Right lobe of liver (tissue), 6 donors: ENCODE results near the gene SLITRK2. TPM values are rescaled to one million over a fixed set of nuclear protein-coding genes. Genes with fewer than 3 reads are reported as not detected.

Experiments
- ATAC-seq, 4 donors: fragments of 200-7000 bp; cut with Tn5 transposase; one replicate each; pipeline ENCODE4 v1.9.1; 2020; ENCODE audit warnings: mild to moderate bottlenecking in 4 of 4, moderate library complexity in 4 of 4
- DNase-seq, 3 donors: peaks; one replicate each; pipeline ENCODE4 v3.0.0-alpha.2; 2020
- H3K27ac ChIP-seq, 3 donors: fragments of 200-600 bp; one replicate each; pipeline ENCODE4 v1.8.0; 2022
- H3K27me3 ChIP-seq, 2 donors: fragments of 200-600 bp; one replicate each; pipeline ENCODE4 v1.8.0; 2022
- H3K36me3 ChIP-seq, 4 donors: fragments of 200-600 bp; sonication (generic) in 1 of 4; one replicate each; pipeline versions ENCODE4 v1.5.1 to v1.8.0; 2017 to 2022; ENCODE audit warnings: control low read depth in 1 of 4
- H3K4me1 ChIP-seq, 4 donors: fragments of 200-600 bp; sonication (generic) in 1 of 4; one replicate each; pipeline versions ENCODE4 v1.5.1 to v1.8.0; 2017 to 2022; ENCODE audit warnings: control low read depth in 1 of 4
- H3K4me3 ChIP-seq, 3 donors: fragments of 200-600 bp; one replicate each; pipeline ENCODE4 v1.8.0; 2022
- H3K9me3 ChIP-seq, 4 donors: fragments of 200-600 bp; sonication (generic) in 1 of 4; one replicate each; pipeline versions ENCODE4 v1.5.1 to v1.8.0; 2017 to 2022; ENCODE audit warnings: control low read depth in 1 of 4
- CTCF ChIP-seq, 4 donors: fragments of 200-600 bp in 3 of 4; fragments of 450-650 bp in 1 of 4; IDR thresholded peaks; one replicate each; pipeline versions ENCODE4 v1.5.1 to v1.8.0; 2016 to 2022; ENCODE audit warnings: antibody characterized with exemption in 4 of 4, mild to moderate bottlenecking in 2 of 4
- POLR2A ChIP-seq: fragments of 450-650 bp; IDR thresholded peaks from one replicate; pipeline ENCODE4 v1.6.1; 2017; ENCODE audit warnings: antibody characterized with exemption, mild to moderate bottlenecking
- WGBS: methylation state at CpG from one replicate; pipeline ENCODE4 v1.1.6; 2018; ENCODE audit warnings: low coverage, low lambda C conversion rate; ENCODE audit not compliant: insufficient coverage; ENCODE audit errors: missing lambda C conversion rate; 5-methylcytosine and 5-hydroxymethylcytosine counted together
- intact Hi-C, 2 donors: fragments of 100-400 bp; cut with DNase I; formaldehyde crosslinking; loops; one replicate each; pipeline versions ENCODE4 v1.11.2 to v1.14.1; 2022
- total RNA-seq, 6 experiments: library from RNA; depleted of rRNA in 2 of 6; stranded (reverse); fragments of >200 nt in 2 of 6; fragmentation: NEBNext Ultra II Directional in 3 of 6; extraction: Animal tissue kit (Norgen Biotek cat#: 25700) in 3 of 6; gene quantifications; one replicate each; pipeline versions ENCODE4 v1.1.0 to v1.2.4, GENCODE V29; 2016 to 2023
- donor health status: DM: no; HTN: yes; CAD: no.
- donor health status: DM: no; HTN: no; CAD: no.
- donor health status: DM: no; HTN: no; CAD: no.
- donor health status: DM: no; HTN: yes; CAD: no.
- donor health status: DM: no; HTN: yes; CAD: no.

Gene SLITRK2
- total RNA-seq, 6 experiments from 2014 or later: 0.04 to 0.23 (median 0.06) TPM; not detected in 1

GRCh38 chrX:145826466-145826865, 8.8 kb downstream of the SLITRK2 start:
- intact Hi-C loops: no loop called here

GRCh38 chrX:145832796-145833195, 15.2 kb downstream of the SLITRK2 start:
- WGBS: 33% methylated on average over 5 of the region's 5 CpGs
- intact Hi-C loops: no loop called here
- TF ChIP-seq CTCF (IDR thresholded peaks at IDR 0.05): no peak
- TF ChIP-seq POLR2A: no peak

More at GRCh38 chrX:145826466-145826865, 8.8 kb downstream of the SLITRK2 start:
- no peaks in the 10 kb centered on the region for H3K36me3 ChIP-seq
- ATAC-seq (no peak), DNase-seq (no peak)
- no peaks in the 10 kb centered on the region for H3K9me3 ChIP-seq
- WGBS: 38% methylated on average over 4 of the region's 4 CpGs
- no peak for TF ChIP-seq CTCF (IDR thresholded peaks at IDR 0.05)
- TF ChIP-seq POLR2A: no peak
- H3K27ac ChIP-seq: no peak overlapping the region
- peaks cover 0 to 8% of the 10 kb centered on the region in 2 donors for H3K27me3 ChIP-seq
- no peaks in the 10 kb centered on the region for H3K4me1 ChIP-seq
- no peak overlapping the region for H3K4me3 ChIP-seq

GRCh38 chrX:145840531-145840930, 22.9 kb downstream of the SLITRK2 start:
- no peak overlapping the region for H3K4me3 ChIP-seq
- 68% methylated on average over 8 of the region's 9 CpGs for WGBS
- TF ChIP-seq CTCF (IDR thresholded peaks at IDR 0.05) (no peak), POLR2A (no peak)

More at GRCh38 chrX:145832796-145833195, 15.2 kb downstream of the SLITRK2 start:
- no peak overlapping the region for H3K27ac ChIP-seq
- H3K36me3 ChIP-seq: no peaks in the 10 kb centered on the region
- H3K4me1 ChIP-seq: no peaks in the 10 kb centered on the region
- H3K9me3 ChIP-seq: no peaks in the 10 kb centered on the region
- no peaks in the 10 kb centered on the region for H3K27me3 ChIP-seq
- H3K4me3 ChIP-seq: no peak overlapping the region
- no peak for ATAC-seq
- DNase-seq: no peak

GRCh38 chrX:145843146-145843904, 25.7 kb downstream of the SLITRK2 start:
- H3K27me3 ChIP-seq: no peaks in the 10 kb centered on the region
- H3K27ac ChIP-seq: no peak overlapping the region
- no peaks in the 10 kb centered on the region for H3K36me3 ChIP-seq
- no peak for TF ChIP-seq CTCF (IDR thresholded peaks at IDR 0.05)
- TF ChIP-seq POLR2A: no peak
- ATAC-seq: no peak
- DNase-seq: no peak
- H3K4me1 ChIP-seq: no peaks in the 10 kb centered on the region
- WGBS: 37% methylated on average over 7 of the region's 7 CpGs
- no peak overlapping the region for H3K4me3 ChIP-seq
- intact Hi-C loops: no loop called here
- H3K9me3 ChIP-seq: no peaks in the 10 kb centered on the region

More at GRCh38 chrX:145840531-145840930, 22.9 kb downstream of the SLITRK2 start:
- Histone ChIP-seq H3K27ac (no peak overlapping the region), H3K36me3 (no peaks in the 10 kb centered on the region), H3K9me3 (no peaks in the 10 kb centered on the region), H3K27me3 (no peaks in the 10 kb centered on the region), H3K4me1 (no peaks in the 10 kb centered on the region)
- intact Hi-C loops: no loop called here
- ATAC-seq: no peak
- no peak for DNase-seq
